ENCODE results near the gene MAP4K5. TPM values are rescaled to one million over a fixed set of nuclear protein-coding genes. Genes with fewer than 3 reads are reported as not detected.
A peak's percentile ranks its signal among the peaks of the same experiment; 100 is the strongest.

MAP4K5 gene
- polyA plus RNA-seq, 3 donors = 5.0 to 9.1 (median 7.7) TPM

DNA sequence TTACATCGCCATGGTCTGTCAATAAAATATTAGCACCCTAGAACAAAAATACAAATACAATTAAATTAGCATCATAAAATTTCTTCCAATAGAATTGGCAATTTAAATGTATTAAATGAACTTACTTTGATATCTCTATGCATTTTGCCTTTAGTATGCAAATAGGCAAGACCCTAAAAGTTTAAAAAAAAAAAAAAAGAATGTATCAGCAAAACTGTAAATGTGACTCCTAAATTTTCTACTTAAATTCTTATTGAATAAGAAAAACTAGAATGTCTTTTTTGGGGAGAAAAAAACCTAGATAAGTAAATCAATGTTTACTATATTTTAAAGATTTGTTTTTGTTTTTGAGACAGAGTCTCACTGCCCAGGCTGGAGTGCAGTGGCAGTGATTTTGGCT, 56.2 kb downstream of the MAP4K5 start:
- no CpG with 5 or more reads among the region's 1 CpG for WGBS (ENCODE audit: insufficient coverage)
- H3K36me3 ChIP-seq (replicated peaks in 1 of 2; ENCODE audit: control insufficient read depth in 1 of 2, insufficient read depth in 2 of 2, low read length in 2 of 2) = peaks cover 36 to 61% of the 10 kb centered on the region in 2 donors
- H2AFZ ChIP-seq (ENCODE audit: insufficient read depth, low read depth, low read length, poor library complexity, severe bottlenecking) = no peak overlapping the region
- no peak overlapping the region for H3K4me3 Mint-ChIP-seq
- peaks cover 24 to 49% (median 30%) of the 10 kb centered on the region in 7 donors for H3K9me3 Mint-ChIP-seq
- no peak for DNase-seq
- H3K36me3 Mint-ChIP-seq = peaks cover 48 to 68% of the 10 kb centered on the region in 2 donors
- no peak overlapping the region for H3K27ac ChIP-seq (ENCODE audit: low read depth in 1 of 2, low read length in 2 of 2)
- no peaks in the 10 kb centered on the region for H3K27me3 Mint-ChIP-seq (ENCODE audit: low read depth in 3 of 3)
- no peak overlapping the region for H3K9ac ChIP-seq (ENCODE audit: insufficient read depth, low read length, poor library complexity, severe bottlenecking)
- intact Hi-C loops (cut with micrococcal nuclease) = no loop called here
- peaks cover 11 to 33% of the 10 kb centered on the region in 2 donors for H3K9me3 ChIP-seq (replicated peaks in 1 of 2; ENCODE audit: control insufficient read depth in 1 of 2, insufficient read depth in 1 of 2, low read length in 2 of 2)
- no peaks in the 10 kb centered on the region for H4K20me1 ChIP-seq (ENCODE audit: insufficient read depth, low read length)
- no peak overlapping the region for H3K27ac Mint-ChIP-seq
- no peak overlapping the region for H3K4me3 ChIP-seq (replicated peaks in 1 of 3; ENCODE audit: low read depth in 2 of 3, low read length in 3 of 3)
- H3K4me1 Mint-ChIP-seq = no peaks in the 10 kb centered on the region
- no peaks in the 10 kb centered on the region for H3K4me1 ChIP-seq (ENCODE audit: control insufficient read depth in 1 of 2, insufficient read depth in 2 of 2, low read length in 2 of 2)
- TF ChIP-seq, protein P1, sequence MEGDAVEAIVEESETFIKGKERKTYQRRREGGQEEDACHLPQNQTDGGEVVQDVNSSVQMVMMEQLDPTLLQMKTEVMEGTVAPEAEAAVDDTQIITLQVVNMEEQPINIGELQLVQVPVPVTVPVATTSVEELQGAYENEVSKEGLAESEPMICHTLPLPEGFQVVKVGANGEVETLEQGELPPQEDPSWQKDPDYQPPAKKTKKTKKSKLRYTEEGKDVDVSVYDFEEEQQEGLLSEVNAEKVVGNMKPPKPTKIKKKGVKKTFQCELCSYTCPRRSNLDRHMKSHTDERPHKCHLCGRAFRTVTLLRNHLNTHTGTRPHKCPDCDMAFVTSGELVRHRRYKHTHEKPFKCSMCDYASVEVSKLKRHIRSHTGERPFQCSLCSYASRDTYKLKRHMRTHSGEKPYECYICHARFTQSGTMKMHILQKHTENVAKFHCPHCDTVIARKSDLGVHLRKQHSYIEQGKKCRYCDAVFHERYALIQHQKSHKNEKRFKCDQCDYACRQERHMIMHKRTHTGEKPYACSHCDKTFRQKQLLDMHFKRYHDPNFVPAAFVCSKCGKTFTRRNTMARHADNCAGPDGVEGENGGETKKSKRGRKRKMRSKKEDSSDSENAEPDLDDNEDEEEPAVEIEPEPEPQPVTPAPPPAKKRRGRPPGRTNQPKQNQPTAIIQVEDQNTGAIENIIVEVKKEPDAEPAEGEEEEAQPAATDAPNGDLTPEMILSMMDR (IDR thresholded peaks at IDR 0.05) = no peak
- H3K27me3 ChIP-seq (ENCODE audit: control insufficient read depth in 2 of 2, insufficient read depth in 2 of 2, low read length in 2 of 2) = no peaks in the 10 kb centered on the region
- no peak overlapping the region for H3K4me2 ChIP-seq (replicated peaks; ENCODE audit: extremely low read depth, low read length, poor library complexity, severe bottlenecking)
- H3K79me2 ChIP-seq (ENCODE audit: insufficient read depth, low read length) = no peaks in the 10 kb centered on the region

DNA sequence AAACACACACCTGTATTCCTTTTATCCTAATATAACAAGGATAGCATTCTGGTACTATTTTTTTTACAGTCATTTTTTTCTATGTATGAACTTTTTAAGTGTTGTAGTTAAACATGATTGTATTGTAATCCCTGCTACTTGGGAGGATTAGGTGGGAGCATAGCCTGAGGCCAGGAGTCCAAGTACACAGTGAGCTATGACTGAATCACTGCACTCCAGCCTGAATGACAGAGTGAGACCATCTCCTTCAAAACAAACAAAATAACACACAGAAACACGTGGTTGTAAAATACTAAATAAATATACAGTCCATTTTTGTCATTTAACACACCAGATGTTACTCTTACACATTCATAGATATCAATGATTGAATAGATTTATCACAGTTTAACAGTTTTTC, 56.9 kb downstream of the MAP4K5 start:
- intact Hi-C loops (cut with micrococcal nuclease) = no loop called here
- H3K4me1 Mint-ChIP-seq = no peaks in the 10 kb centered on the region
- no peaks in the 10 kb centered on the region for H3K27me3 Mint-ChIP-seq (ENCODE audit: low read depth in 3 of 3)
- H3K36me3 ChIP-seq (replicated peaks in 1 of 2; ENCODE audit: control insufficient read depth in 1 of 2, insufficient read depth in 2 of 2, low read length in 2 of 2) = peaks cover 42 to 63% of the 10 kb centered on the region in 2 donors
- no peaks in the 10 kb centered on the region for H4K20me1 ChIP-seq (ENCODE audit: insufficient read depth, low read length)
- no peaks in the 10 kb centered on the region for H3K27me3 ChIP-seq (ENCODE audit: control insufficient read depth in 2 of 2, insufficient read depth in 2 of 2, low read length in 2 of 2)
- H3K4me3 ChIP-seq (replicated peaks in 1 of 3; ENCODE audit: low read depth in 2 of 3, low read length in 3 of 3) = no peak overlapping the region
- H3K4me1 ChIP-seq (ENCODE audit: control insufficient read depth in 1 of 2, insufficient read depth in 2 of 2, low read length in 2 of 2) = no peaks in the 10 kb centered on the region
- TF ChIP-seq, protein P1 (IDR thresholded peaks at IDR 0.05) = no peak
- H3K9me3 Mint-ChIP-seq = peaks cover 27 to 50% (median 34%) of the 10 kb centered on the region in 7 donors
- H3K27ac Mint-ChIP-seq = peak overlapping the region in 1 of 7 donors; percentile 35
- H3K4me2 ChIP-seq (replicated peaks; ENCODE audit: extremely low read depth, low read length, poor library complexity, severe bottlenecking) = no peak overlapping the region
- H3K9me3 ChIP-seq (replicated peaks in 1 of 2; ENCODE audit: control insufficient read depth in 1 of 2, insufficient read depth in 1 of 2, low read length in 2 of 2) = peaks cover 11 to 40% of the 10 kb centered on the region in 2 donors
- no peak overlapping the region for H2AFZ ChIP-seq (ENCODE audit: insufficient read depth, low read depth, low read length, poor library complexity, severe bottlenecking)
- no peak overlapping the region for H3K4me3 Mint-ChIP-seq
- no peaks in the 10 kb centered on the region for H3K79me2 ChIP-seq (ENCODE audit: insufficient read depth, low read length)
- peaks cover 54 to 75% of the 10 kb centered on the region in 2 donors for H3K36me3 Mint-ChIP-seq
- DNase-seq = no peak
- H3K9ac ChIP-seq (ENCODE audit: insufficient read depth, low read length, poor library complexity, severe bottlenecking) = no peak overlapping the region
- H3K27ac ChIP-seq (ENCODE audit: low read depth in 1 of 2, low read length in 2 of 2) = no peak overlapping the region
- no CpG with 5 or more reads among the region's 1 CpG for WGBS (ENCODE audit: insufficient coverage)

Measured in CD14-positive monocyte (primary cell).